ENCODE results near the gene PCDHGB5.
"Not testable (repeated sequence)": the region's sequence is repeated elsewhere in the genome, so short reads cannot be mapped to it uniquely, and the experiment has no call there.

PCDHGB5 gene

GRCh38 chr5:141371572-141372475 is 25.9 kb upstream of the PCDHGB5 start:
- Histone ChIP-seq H3K27ac (no peak overlapping the region), H3K4me3 (no peak overlapping the region), H3K36me3 (ENCODE audit: insufficient read depth, low read length) (no peaks in the 10 kb centered on the region), H3K9me3 (ENCODE audit: low read depth, low read length) (no peaks in the 10 kb centered on the region), H3K9ac (ENCODE audit: insufficient read length) (no peak overlapping the region)
- no peak for DNase-seq (ENCODE audit: low read depth, low spot score)
- TF ChIP-seq POLR2AphosphoS5 (IDR thresholded peaks at IDR 0.05; ENCODE audit: borderline replicate concordance, low read depth, low read length) = no peak

GRCh38 chr5:141373673-141374317 is 24.0 kb upstream of the PCDHGB5 start, which contains the start of gene PCDHGA6:
TSS of gene PCDHGA6 (plus strand) at chr5:141373891. CDS start at chr5:141374084, 193 bp downstream.
- TF ChIP-seq FOXP2 (optimal IDR thresholded peaks at IDR 0.05; ENCODE audit: control extremely low read depth, extremely low read length, insufficient read depth) = no peak
- TF ChIP-seq EZH2 (IDR thresholded peaks at IDR 0.05) = no peak
- TF ChIP-seq POLR2AphosphoS5 (IDR thresholded peaks at IDR 0.05; ENCODE audit: borderline replicate concordance, low read depth, low read length) = no peak
- no peak within 1 kb of the TSS for H3K27ac ChIP-seq
- no peaks in the 10 kb centered on the region for H3K9me3 ChIP-seq (ENCODE audit: low read depth, low read length)
- no peak within 1 kb of the TSS for H3K9ac ChIP-seq (ENCODE audit: insufficient read length)
- no peak for DNase-seq (ENCODE audit: low read depth, low spot score)
- no peak within 1 kb of the TSS for H3K4me3 ChIP-seq
- H3K36me3 ChIP-seq (ENCODE audit: insufficient read depth, low read length) = no peaks in the 10 kb centered on the region

- no peaks in the 10 kb centered on the region for H3K9me3 ChIP-seq (ENCODE audit: low read depth, low read length)
- H3K4me3 ChIP-seq = no peak overlapping the region
- TF ChIP-seq EZH2 (IDR thresholded peaks at IDR 0.05) = no peak
- no peak for TF ChIP-seq POLR2AphosphoS5 (IDR thresholded peaks at IDR 0.05; ENCODE audit: borderline replicate concordance, low read depth, low read length)
- TF ChIP-seq FOXP2 (optimal IDR thresholded peaks at IDR 0.05; ENCODE audit: control extremely low read depth, extremely low read length, insufficient read depth) = no peak
- no peak for DNase-seq (ENCODE audit: low read depth, low spot score)
- H3K9ac ChIP-seq (ENCODE audit: insufficient read length) = no peak overlapping the region
- no peaks in the 10 kb centered on the region for H3K36me3 ChIP-seq (ENCODE audit: insufficient read depth, low read length)
- no peak overlapping the region for H3K27ac ChIP-seq
Measured at GRCh38 chr5:141374627-141375026, 23.1 kb upstream of the PCDHGB5 start.

GRCh38 chr5:141375444-141376155 is 22.1 kb upstream of the PCDHGB5 start:
- not testable (repeated sequence) for H3K9ac ChIP-seq (ENCODE audit: insufficient read length); DNase-seq (ENCODE audit: low read depth, low spot score); H3K9me3 ChIP-seq (ENCODE audit: low read depth, low read length); H3K4me3 ChIP-seq; H3K36me3 ChIP-seq (ENCODE audit: insufficient read depth, low read length); H3K27ac ChIP-seq

GRCh38 chr5:141382469-141383294 is 15.1 kb upstream of the PCDHGB5 start, which contains the start of gene PCDHGA7:
TSS of gene PCDHGA7 (plus strand) at chr5:141382742. CDS start at chr5:141382900, 158 bp downstream.
- peak within 1 kb of the TSS; percentile 68 for H3K9ac ChIP-seq (ENCODE audit: insufficient read length)
- TF ChIP-seq POLR2AphosphoS5 (IDR thresholded peaks at IDR 0.05; ENCODE audit: borderline replicate concordance, low read depth, low read length) (no peak), EZH2 (IDR thresholded peaks at IDR 0.05) (no peak), FOXP2 (optimal IDR thresholded peaks at IDR 0.05; ENCODE audit: control extremely low read depth, extremely low read length, insufficient read depth) (no peak)
- no peaks in the 10 kb centered on the region for H3K36me3 ChIP-seq (ENCODE audit: insufficient read depth, low read length)
- no peak within 1 kb of the TSS for H3K27ac ChIP-seq
- H3K9me3 ChIP-seq (ENCODE audit: low read depth, low read length) = no peaks in the 10 kb centered on the region
- peak within 1 kb of the TSS; percentile 76 for H3K4me3 ChIP-seq
- no peak for DNase-seq (ENCODE audit: low read depth, low spot score)

- H3K9ac ChIP-seq (ENCODE audit: insufficient read length) = no peak overlapping the region
- H3K27ac ChIP-seq = no peak overlapping the region
- no peak for DNase-seq (ENCODE audit: low read depth, low spot score)
- TF ChIP-seq EZH2 (IDR thresholded peaks at IDR 0.05) = no peak
- no peak for TF ChIP-seq FOXP2 (optimal IDR thresholded peaks at IDR 0.05; ENCODE audit: control extremely low read depth, extremely low read length, insufficient read depth)
- no peak for TF ChIP-seq POLR2AphosphoS5 (IDR thresholded peaks at IDR 0.05; ENCODE audit: borderline replicate concordance, low read depth, low read length)
- H3K36me3 ChIP-seq (ENCODE audit: insufficient read depth, low read length) = no peaks in the 10 kb centered on the region
- H3K4me3 ChIP-seq = peak overlapping the region; percentile 76
- no peaks in the 10 kb centered on the region for H3K9me3 ChIP-seq (ENCODE audit: low read depth, low read length)
Measured at GRCh38 chr5:141383345-141383744, 14.4 kb upstream of the PCDHGB5 start.

- Histone ChIP-seq H3K9me3 (ENCODE audit: low read depth, low read length) (no peaks in the 10 kb centered on the region), H3K9ac (ENCODE audit: insufficient read length) (no peak overlapping the region), H3K36me3 (ENCODE audit: insufficient read depth, low read length) (no peaks in the 10 kb centered on the region), H3K27ac (no peak overlapping the region), H3K4me3 (no peak overlapping the region)
- TF ChIP-seq EZH2 (IDR thresholded peaks at IDR 0.05) = no peak
- no peak for TF ChIP-seq POLR2AphosphoS5 (IDR thresholded peaks at IDR 0.05; ENCODE audit: borderline replicate concordance, low read depth, low read length)
- TF ChIP-seq FOXP2 (optimal IDR thresholded peaks at IDR 0.05; ENCODE audit: control extremely low read depth, extremely low read length, insufficient read depth) = no peak
- DNase-seq (ENCODE audit: low read depth, low spot score) = no peak
Measured at GRCh38 chr5:141384471-141385267, 13.1 kb upstream of the PCDHGB5 start.

- not testable (repeated sequence) for H3K27ac ChIP-seq; DNase-seq (ENCODE audit: low read depth, low spot score); H3K36me3 ChIP-seq (ENCODE audit: insufficient read depth, low read length); H3K4me3 ChIP-seq; H3K9me3 ChIP-seq (ENCODE audit: low read depth, low read length); H3K9ac ChIP-seq (ENCODE audit: insufficient read length)
Measured at GRCh38 chr5:141387557-141388311, 10.0 kb upstream of the PCDHGB5 start, which contains the start of gene PCDHGB4. TSS of gene PCDHGB4 (plus strand) at chr5:141387698. CDS start at chr5:141387885, 187 bp downstream.
